Retinal pigment epithelial cell (primary cell): ENCODE results near the gene B3GNT2.

Experiments
- DNase-seq: peaks from one replicate; pipeline ENCODE4 v3.0.0-alpha.2; 2010; ENCODE audit warnings: low read depth
- H3K4me3 ChIP-seq: 2 replicates; pipeline ENCODE4 v1.5.1; 2011; ENCODE audit warnings: mild to moderate bottlenecking, low read length, control low read depth, moderate library complexity
- CTCF ChIP-seq: conservative IDR thresholded peaks from 2 replicates; pipeline ENCODE4 v1.5.1; 2011; ENCODE audit warnings: low read depth, low read length, control low read depth, inconsistent platforms

The B3GNT2 gene

GRCh38 chr2:62200868-62201267 is 5.0 kb downstream of the B3GNT2 start:
- DNase-seq: no peak
- no peak for TF ChIP-seq CTCF
- H3K4me3 ChIP-seq: no peak overlapping the region

GRCh38 chr2:62201307-62201706 is 5.4 kb downstream of the B3GNT2 start:
- DNase-seq: no peak
- no peak for TF ChIP-seq CTCF
- no peak overlapping the region for H3K4me3 ChIP-seq

- no peak overlapping the region for H3K4me3 ChIP-seq
- no peak for DNase-seq
- TF ChIP-seq CTCF: no peak
These were observed 6.3 kb downstream of the B3GNT2 start for GRCh38 chr2:62202019-62202722.

- TF ChIP-seq CTCF: no peak
- DNase-seq: no peak
- no peak overlapping the region for H3K4me3 ChIP-seq
These were observed 6.8 kb downstream of the B3GNT2 start for GRCh38 chr2:62202729-62203128.

- TF ChIP-seq CTCF: no peak
- H3K4me3 ChIP-seq: no peak overlapping the region
- no peak for DNase-seq
These were observed 7.5 kb downstream of the B3GNT2 start for GRCh38 chr2:62203459-62203858.

- H3K4me3 ChIP-seq: no peak overlapping the region
- DNase-seq: no peak
- no peak for TF ChIP-seq CTCF
These were observed 9.1 kb downstream of the B3GNT2 start for GRCh38 chr2:62204998-62205496.

GRCh38 chr2:62205554-62205953 is 9.6 kb downstream of the B3GNT2 start:
- DNase-seq: no peak
- H3K4me3 ChIP-seq: no peak overlapping the region
- TF ChIP-seq CTCF: no peak
